Left forelimb (tissue), 1 donor: ENCODE measurements around the gene DES.

Source experiments
- DNase-seq: peaks from one replicate; pipeline ENCODE4 v3.0.0-alpha.2; 2018; ENCODE audit warnings: low spot score

The DES gene

DNA sequence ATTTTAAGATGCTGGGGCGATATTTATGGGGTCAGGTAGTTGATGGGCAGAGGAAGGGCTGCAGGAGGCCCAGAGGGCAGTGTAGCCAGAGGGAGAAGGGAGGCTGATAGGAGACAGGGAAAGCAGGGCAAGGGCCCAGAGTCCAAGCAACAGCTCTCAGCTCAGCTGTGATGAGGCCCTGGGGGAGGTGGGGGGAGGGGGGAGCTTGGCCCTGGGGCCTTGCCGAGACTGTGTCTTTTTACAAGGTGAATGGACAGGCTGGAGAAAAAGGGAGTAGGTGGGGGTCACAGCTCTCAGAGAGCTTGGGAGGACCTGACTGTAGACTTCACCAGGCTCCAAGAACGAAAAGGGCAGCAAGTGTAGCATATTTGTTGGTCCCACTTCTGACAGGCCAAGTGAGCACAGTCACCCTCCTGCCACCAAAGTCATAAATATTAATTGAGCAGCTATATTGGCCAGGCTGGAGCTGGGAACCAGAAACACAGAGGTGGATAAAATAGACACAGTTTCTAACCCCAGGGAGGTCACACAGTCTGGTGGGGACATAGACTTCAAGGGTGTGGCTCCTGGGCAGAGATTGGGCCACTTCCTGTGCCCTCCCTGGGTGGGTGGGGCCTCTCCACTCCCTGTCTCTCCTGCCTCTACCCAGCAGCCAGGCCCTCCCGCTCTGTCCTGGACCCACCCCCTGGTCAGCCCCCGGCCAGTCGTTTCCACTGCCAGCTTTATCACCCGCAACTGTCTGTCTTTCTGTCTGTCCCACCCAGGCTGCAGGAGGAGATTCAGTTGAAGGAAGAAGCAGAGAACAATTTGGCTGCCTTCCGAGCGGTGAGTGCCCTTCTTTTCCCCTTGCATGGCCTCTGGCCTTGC lies 1.4 kb downstream of the DES start:
- no peak for DNase-seq

DNA sequence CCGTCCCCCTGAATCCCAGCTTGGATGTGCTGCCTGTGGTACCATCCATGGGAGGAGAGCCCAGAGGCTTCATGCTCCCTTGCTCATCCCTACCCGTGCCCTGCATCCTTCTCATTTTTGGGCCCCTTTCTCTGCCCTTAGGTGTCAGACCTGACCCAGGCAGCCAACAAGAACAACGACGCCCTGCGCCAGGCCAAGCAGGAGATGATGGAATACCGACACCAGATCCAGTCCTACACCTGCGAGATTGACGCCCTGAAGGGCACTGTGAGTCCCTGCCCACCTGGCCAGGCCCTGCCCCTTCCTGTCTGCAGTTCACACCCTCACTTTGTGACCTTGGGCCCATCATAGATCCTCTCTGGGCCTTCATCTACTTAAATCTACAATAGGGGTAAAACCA lies 2.5 kb downstream of the DES start:
- DNase-seq: no peak

DNA sequence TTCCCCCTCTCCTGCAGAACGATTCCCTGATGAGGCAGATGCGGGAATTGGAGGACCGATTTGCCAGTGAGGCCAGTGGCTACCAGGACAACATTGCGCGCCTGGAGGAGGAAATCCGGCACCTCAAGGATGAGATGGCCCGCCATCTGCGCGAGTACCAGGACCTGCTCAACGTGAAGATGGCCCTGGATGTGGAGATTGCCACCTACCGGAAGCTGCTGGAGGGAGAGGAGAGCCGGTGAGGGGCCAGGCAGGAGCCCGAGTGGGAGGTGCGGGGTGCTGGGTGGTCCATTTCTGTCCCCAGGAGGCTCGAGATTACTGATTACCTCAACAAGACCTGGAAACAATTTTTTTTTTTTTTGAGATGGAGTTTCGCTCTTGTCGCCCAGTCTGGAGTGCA lies 3.1 kb downstream of the DES start:
- DNase-seq: no peak

DNA sequence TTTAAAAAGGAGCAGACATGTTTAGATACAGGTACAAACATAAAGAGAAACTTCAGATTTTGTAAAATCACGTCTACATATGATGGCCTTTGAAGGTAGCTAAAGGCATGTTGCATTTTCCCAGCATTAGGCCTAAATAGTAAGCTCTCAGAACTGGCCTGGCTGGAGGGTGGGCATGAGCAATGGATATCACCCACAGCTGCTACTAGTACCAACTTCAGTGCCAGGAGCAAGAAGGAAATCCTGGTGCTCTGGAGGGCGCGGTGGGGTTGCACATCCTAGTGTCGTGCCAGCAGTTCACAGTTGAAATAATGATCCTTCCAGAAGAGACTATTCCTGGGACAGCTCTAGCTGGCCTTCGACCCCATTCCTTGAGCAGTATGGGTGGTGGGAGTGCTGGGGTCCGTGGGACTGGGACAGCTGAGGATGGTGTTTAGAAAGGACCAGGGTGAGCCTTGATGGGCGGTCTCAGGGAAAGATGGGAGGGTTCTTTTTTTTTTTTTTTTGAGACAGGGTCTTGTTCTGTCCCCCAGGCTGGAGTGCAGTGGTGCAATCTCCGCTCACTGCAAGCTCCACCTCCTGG lies 4.9 kb downstream of the DES start:
- peak; percentile 55 for DNase-seq

DNA sequence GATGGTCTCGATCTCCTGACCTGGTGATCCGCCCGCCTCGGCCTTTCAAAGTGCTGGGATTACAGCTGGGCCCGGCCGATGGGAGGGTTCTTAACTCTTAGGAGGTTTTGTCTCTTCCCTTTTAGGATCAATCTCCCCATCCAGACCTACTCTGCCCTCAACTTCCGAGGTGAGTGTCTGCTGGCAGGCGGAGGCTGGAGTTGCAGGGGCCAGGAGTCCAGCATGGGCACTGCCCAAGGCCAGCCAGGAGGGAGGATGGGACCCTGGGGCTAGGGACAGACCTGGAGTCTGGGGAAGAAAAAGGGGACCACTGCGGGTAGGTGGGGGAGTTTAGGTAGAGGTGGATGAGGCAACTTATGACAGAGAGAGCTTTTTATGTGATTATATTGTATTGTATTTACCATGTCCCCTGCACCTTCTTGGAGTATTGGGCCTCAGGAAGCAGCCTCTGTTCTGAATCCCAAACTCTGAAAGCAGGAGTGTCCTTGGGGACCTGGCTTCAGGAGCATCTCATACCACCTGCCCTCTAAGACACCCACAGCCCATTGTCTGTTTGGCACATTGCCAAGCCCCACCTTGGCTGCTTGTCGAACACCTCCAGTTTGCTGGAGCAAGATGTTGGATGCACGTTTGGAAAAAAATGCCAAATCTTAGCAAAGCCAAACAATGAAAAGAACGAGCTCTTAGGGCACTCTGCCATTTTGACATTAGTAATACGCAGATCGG lies 5.6 kb downstream of the DES start:
- DNase-seq: peak; percentile 58

DNA sequence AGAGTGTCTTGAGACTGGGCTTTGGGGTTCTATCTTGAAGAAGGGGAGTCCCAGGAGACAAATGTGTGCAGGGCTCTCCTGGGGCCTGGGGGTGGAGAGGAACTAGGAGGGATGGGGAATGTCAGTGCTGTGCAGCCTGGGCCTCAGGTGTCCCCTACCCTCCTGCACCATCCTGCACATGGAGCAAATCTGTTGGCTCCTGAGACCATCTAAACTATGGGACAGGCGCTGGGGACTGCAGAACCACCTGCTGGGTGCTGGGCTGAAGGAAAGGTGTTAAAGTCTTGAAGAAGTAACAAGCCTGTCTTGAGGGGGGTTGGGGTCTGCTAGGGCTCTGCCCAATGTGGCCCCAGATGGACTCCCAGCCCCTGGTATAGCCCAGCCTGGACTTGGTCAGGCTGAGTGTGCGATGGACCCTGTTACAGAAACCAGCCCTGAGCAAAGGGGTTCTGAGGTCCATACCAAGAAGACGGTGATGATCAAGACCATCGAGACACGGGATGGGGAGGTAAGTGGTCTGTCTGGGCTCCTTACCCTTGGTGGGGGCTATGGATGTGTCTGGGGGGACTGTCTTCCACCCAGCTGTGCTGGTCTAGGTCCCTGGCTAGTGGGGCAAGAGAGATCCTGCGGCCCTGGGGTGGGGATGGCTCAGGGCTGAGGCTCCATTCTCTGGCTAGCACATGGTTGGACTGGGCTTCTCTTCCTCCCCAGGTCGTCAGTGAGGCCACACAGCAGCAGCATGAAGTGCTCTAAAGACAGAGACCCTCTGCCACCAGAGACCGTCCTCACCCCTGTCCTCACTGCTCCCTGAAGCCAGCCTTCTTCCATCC lies 7.3 kb downstream of the DES start:
- DNase-seq: no peak

DNA sequence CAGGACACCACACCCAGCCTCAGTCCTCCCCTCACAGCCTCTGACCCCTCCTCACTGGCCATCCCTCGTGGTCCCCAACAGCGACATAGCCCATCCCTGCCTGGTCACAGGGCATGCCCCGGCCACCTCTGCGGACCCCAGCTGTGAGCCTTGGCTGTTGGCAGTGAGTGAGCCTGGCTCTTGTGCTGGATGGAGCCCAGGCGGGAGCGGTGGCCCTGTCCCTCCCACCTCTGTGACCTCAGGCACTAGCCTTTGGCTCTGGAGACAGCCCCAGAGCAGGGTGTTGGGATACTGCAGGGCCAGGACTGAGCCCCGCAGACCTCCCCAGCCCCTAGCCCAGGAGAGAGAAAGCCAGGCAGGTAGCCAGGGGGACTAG lies 7.9 kb downstream of the DES start:
- no peak for DNase-seq

DNA sequence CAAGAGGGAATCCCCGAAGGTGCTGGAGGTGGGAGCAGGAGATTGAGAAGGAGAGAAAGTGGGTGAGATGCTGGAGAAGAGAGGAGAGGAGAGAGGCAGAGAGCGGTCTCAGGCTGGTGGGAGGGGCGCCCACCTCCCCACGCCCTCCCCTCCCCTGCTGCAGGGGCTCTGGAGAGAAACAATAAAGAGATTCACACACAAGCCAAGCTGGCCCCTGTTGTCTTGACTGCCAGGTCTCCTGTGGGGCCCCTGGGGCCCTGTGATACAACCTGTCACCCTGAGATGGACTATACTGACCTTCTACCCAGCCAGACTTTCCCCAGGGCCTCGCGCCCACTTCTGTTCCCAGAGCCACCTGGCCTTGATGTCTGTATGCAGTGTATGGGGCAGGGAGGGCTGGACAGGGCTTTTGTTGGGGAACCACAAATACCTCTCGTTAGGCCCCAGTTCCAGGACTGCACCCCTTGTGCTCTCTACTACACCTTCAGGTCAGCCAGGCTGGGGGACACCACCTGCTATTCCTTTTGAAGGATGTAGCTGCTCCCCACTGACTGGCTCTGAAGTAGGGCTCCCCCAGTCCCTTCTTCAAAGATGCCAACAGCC lies 8.5 kb downstream of the DES start:
- DNase-seq: no peak

DNA sequence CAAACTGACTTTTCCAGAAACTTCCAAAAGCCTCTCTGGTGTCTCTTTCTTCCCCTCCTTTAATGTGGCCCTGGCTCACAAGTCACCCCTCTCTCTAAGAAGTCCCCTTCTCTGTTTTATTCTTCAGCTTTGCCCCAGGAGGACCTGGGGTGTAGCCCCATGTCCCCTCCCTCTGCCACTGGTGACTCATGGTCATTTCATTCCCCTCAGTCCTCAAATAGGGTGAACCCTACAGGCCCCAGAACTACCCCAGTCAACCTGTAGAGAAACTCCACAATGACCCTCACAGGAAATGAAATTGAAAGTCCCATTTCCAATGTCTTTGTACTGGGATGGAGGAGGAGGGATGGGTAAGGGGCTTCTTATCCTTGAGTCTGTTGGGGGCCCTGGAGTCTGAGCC lies 10.3 kb downstream of the DES start:
- DNase-seq: no peak

DNA sequence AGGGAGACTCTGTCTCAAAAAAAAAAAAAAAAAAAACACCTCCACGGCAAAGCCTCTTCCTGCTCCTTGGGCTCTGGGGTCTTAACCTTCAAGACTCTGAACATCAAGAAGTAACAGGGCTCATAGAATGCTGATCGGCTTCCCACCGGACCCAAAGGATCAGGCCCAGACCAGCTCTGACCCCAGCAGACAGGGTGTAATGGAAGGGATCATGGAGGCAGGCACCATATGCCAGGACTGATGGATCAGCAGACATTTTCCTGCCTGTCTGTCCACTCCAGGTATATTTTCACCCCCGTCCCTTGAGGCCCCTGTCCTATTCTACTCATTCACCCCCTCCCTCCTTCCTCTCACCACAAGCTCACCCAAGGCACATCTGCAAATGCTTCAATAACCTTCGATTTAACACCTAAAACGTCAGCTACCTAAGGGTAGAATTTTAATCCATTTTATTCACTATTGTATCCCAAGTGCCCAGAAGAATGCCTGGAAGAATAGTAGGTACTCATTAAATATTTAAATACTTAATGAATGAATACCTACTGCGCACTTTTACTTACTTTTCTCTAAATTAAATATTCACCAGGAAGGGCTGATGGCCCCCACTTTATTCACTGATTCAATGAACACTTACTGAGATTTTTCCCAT lies 11.9 kb downstream of the DES start:
- no peak for DNase-seq

DNA sequence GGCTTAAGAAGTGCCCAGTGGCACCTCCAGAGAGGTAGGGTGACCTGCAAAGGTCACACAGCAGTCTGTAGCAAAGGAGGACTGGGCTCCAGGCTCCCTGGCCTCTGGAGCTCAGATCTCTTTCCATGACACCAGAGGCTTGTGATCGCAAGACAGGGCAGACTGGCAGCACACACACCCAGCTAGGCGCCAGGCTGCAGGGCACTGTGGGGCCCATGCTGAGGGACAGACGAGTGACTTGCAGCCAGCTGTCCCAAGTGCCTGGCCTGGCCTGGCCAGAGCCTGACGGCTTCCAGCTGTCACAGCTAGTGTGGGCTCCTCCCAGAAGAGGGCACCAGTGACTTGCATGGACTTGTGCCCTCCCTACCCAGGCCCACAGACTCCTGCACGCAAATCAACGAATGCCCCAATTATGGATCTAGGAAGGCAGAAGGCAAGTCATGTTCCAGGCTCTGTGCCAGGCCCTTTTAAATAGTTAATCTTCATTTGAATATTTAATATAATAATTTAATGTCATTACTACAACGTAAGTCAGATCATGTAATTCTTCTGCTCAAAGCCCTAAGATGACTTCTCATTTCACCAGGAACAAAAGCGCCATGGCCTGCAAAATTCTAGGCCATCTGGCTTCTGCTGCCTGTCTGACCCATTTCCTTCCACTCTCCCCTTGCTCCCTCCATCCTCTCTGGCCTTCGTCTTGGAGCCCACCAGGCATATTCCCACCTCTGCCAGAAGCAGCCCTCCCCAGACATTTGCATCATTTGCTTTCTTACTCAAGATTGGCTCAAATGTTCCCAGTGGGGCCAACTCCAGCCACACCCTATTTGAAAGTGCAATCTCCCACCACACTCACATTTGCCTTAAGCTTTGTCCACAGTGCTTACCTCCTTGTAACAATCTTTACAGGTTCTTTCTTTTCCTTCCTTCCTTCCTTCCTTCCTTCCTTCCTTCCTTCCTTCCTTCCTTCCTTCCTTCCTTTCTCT lies 12.7 kb downstream of the DES start:
- DNase-seq: no peak

DNA sequence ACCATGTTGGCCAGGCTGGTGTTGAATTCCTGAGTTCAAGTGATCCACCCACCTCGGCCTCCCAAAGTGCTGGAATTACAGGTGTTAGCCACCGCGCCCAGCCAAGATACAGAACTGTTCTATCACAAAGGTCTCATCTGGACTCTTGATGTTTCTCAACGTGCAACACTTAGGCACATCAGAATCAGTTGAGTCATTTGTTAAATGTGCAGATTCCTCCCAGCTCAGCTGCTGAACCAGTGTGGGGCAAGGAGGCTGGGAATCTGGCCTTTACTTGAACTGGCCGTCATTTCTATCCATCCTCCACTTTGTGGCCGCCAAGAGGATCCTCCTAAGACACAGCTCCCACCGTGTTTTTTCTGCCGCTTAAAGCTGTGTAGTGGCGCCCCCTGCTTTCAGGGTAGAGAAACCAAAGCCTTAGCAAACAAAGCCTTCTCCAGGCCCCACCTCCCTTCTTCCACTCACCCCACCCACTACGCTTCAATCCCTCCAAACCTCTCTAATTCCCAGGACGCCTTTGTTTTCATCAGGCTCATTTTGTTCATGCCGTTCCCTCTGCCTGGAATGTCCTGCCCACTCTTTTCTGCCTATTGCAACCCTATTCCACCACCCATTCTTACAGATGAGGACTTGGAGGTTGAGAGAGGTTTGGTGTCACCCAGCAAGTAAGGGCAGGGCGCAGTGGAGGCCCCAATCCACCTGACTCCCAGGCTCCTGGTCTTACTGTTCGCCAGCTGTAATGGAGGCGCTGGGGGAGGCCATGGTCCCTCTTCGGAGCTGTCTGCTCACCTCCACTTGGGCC lies 15.7 kb downstream of the DES start:
- no peak for DNase-seq

DNA sequence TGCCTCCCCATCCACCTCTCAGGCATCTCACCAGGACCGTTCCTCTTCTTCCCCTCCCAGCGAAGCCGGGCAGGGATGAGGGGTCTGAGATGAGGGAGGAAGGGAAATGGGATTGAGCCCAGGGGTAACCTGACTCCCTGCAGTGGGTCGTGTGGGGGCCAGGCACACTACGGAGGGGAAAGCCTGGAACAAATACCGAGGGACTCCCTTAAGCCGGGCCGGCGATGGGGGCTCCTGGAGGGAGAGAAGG lies 16.2 kb downstream of the DES start:
- DNase-seq: no peak

DNA sequence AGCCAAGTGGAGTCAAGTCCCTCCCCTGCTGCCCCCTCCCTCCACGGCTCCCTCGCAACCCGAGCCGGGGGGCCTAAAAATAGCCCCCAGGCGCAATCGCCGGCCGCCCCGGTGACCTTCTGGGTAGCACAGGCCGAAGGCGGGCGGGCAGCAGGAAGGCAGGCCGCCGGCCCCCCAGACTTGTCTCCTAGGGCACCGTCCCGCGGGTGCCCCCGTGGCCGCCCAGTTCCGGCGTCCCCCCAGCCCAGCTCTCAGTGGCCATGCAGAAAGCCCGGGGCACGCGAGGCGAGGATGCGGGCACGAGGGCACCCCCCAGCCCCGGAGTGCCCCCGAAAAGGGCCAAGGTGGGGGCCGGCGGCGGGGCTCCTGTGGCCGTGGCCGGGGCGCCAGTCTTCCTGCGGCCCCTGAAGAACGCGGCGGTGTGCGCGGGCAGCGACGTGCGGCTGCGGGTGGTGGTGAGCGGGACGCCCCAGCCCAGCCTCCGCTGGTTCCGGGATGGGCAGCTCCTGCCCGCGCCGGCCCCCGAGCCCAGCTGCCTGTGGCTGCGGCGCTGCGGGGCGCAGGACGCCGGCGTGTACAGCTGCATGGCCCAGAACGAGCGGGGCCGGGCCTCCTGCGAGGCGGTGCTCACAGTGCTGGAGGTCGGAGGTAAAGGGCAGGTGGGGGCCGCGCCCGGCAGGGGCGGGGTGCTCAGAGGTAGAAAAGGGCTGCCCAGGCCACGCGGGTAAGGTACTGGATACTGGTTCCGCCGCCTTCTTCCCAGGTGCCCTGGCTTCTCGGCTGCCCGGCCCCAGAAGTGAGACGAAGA lies 16.7 kb downstream of the DES start, which contains the start of gene SPEG:
SPEG (plus strand) TSS at position 126 of the 808 bp plus-strand sequence; CDS start at position 261, 135 bp downstream.
- DNase-seq: peak; percentile 68

DNA sequence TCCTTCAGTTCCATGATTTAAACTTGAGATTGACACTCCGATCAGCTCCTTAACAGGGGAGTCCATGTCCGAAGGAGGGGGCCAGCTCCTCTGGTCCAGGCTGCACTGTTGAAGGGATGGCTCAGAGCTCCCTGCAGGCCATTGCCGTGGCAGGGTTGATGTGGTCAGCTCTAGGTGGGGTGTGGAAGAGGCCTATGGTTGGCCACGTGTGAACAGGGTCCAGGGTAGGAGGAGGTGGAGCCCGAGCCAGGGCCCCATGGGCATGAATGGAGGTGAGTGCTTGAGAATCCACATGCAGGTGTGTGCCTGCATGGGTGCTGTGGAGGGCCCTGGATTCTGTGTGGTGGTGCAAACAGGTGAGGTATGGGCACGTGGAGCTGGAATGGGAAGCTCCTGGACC lies 17.5 kb downstream of the DES start:
- no peak for DNase-seq

DNA sequence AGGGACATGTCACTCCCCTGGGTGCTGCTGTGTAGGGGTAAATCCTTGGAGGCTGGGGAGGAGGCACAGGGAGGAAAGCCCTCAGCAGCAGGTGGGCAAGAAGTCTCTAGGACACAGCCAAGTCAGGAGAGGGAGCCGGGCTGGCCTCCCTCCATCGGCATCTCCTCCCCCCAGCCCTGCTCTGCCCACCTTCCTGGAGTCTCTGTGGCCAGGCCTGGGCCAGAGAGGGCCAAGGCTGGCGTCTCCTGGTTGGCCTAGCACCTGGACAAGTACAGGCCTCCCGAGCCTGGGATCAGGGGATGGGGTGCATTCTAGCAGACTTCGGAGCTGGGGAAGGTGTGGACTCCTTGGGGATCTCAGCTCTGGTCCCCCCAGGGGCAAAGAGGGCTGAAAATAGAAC lies 18.3 kb downstream of the DES start:
- DNase-seq: no peak

DNA sequence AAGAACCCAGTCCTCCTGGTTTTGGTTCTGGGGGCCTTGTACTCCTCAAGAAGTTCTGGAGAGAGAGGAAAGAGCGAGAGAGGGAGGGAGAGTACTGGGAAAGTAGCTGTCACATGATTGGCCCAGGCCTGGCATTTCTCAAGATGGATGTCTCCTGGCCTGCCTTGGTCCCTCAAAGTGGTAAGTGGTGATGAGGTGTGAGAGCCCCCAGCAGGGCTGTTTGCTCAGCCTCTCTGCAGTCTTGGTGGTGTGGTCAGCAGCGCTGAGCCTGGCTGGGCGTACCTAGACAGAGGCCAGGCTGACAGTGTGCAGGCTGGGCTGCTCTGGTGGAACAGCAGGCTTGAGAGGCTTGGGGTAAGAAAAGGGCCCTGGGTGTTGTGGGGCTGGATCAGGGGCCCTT lies 19.0 kb downstream of the DES start:
- DNase-seq: no peak

DNA sequence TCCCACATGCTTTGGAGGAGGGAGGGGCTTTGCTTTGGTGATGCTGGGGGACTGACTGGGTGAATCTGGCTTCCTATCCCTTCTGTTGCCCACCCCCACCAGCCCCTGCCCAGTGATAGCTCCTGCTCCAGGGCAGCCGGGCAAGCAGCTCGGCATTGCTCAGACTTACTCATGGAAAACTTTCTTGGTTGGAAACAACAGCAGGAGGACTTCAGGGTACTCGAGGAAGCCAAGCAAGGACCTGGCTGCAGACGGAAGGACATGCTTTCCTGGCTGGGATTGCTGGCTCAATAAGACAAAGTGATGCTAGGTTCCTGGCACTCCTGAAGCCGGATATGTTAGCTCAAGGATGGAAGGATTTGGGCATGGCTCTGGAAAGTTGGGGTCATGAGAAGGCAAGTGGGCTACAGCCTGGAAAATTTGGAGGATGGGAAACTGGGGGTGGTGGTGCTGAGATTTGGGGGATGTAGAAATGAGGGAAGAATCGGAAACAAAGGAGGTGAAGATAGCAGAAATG lies 19.6 kb downstream of the DES start:
- DNase-seq: no peak
